GM12872 (cell line): Measurements from ENCODE around the gene DCANP1.

Source experiments
- CTCF ChIP-seq: IDR thresholded peaks from 3 replicates; pipeline ENCODE4 v1.5.1; 2011; ENCODE audit warnings: low read depth, mild to moderate bottlenecking, low read length, moderate library complexity; ENCODE audit not compliant: insufficient read depth

DCANP1 gene

GRCh38 chr5:135484674-135485086, 37.5 kb upstream of the DCANP1 start:
- no peak for TF ChIP-seq CTCF

- TF ChIP-seq CTCF = no peak
Measured at GRCh38 chr5:135483254-135483653, 36.1 kb upstream of the DCANP1 start.

GRCh38 chr5:135482381-135482933, 35.3 kb upstream of the DCANP1 start:
- TF ChIP-seq CTCF = no peak

- no peak for TF ChIP-seq CTCF
Measured at GRCh38 chr5:135481909-135482311, 34.8 kb upstream of the DCANP1 start.

- TF ChIP-seq CTCF = no peak
Measured at GRCh38 chr5:135481387-135481786, 34.2 kb upstream of the DCANP1 start.

GRCh38 chr5:135480511-135480910, 33.4 kb upstream of the DCANP1 start:
- no peak for TF ChIP-seq CTCF

- TF ChIP-seq CTCF = no peak
Measured at GRCh38 chr5:135478938-135479337, 31.8 kb upstream of the DCANP1 start.

GRCh38 chr5:135477613-135478066, 30.5 kb upstream of the DCANP1 start:
- no peak for TF ChIP-seq CTCF
